A549 treated with dexamethasone at 1 μM for 4 hours (cell line): ENCODE results near the gene CRTC2. TPM values are rescaled to one million over a fixed set of nuclear protein-coding genes. Genes with fewer than 3 reads are reported as not detected.

Source experiments
- total RNA-seq: library from RNA; stranded (reverse); fragments of 200-300 nt; extraction: Qiagen RNA extraction; gene quantifications from 5 replicates; pipeline ENCODE4 v1.2.3, GENCODE V29; 2022

The CRTC2 gene
- total RNA-seq = 28.6 to 41.0 TPM (median 38.1 TPM) in 5 replicates

GRCh38 chr1:153958111-153958960 is at the start of gene CRTC2:
Gene CRTC2 (minus strand): TSS chr1:153958612. CDS start chr1:153958497, 115 bp downstream.

GRCh38 chr1:153990468-153991150 is 32.2 kb upstream of the CRTC2 start, which contains the start of gene RPS27:
Gene RPS27 (plus strand): TSS chr1:153990762. CDS start chr1:153990797, 35 bp downstream.

GRCh38 chr1:153985941-153986761 is 27.7 kb upstream of the CRTC2 start, which contains the start of gene RAB13:
Gene RAB13 (minus strand): TSS chr1:153986339. CDS start chr1:153986236, 103 bp downstream.

GRCh38 chr1:153977250-153978240 is 19.1 kb upstream of the CRTC2 start, which contains the start of gene JTB:
Gene JTB (minus strand): TSS chr1:153977674. CDS start chr1:153977252, 422 bp downstream.

GRCh38 chr1:153967107-153967999 is 8.9 kb upstream of the CRTC2 start, which contains the start of gene CREB3L4:
Gene CREB3L4 (plus strand): TSS chr1:153967902. CDS start chr1:153968526, 624 bp downstream.

GRCh38 chr1:153963030-153963849 is 4.8 kb upstream of the CRTC2 start, which contains the start of gene SLC39A1:
Gene SLC39A1 (minus strand): TSS chr1:153963537. CDS start chr1:153962715, 822 bp downstream.

GRCh38 chr1:153946622-153947241 is 11.7 kb downstream of the CRTC2 start, which contains the start of gene DENND4B:
Gene DENND4B (minus strand): TSS chr1:153946718. CDS start chr1:153944374, 2,344 bp downstream.

GRCh38 chr1:153922972-153923925 is 35.2 kb downstream of the CRTC2 start, which contains the start of gene GATAD2B:
Gene GATAD2B (minus strand): TSS chr1:153922972. CDS start chr1:153828347, 94,625 bp downstream.

Other genes starting within 250 kb of the CRTC2 start
- 14.7 to 23.4 TPM (median 23.0 TPM) in 5 replicates for gene INTS3, start 230.6 kb downstream of the CRTC2 start, total RNA-seq
- gene SLC27A3, start 183.2 kb downstream of the CRTC2 start, total RNA-seq = 1.1 to 2.0 TPM (median 1.5 TPM) in 5 replicates
- gene GATAD2B, start 35.6 kb downstream of the CRTC2 start, total RNA-seq = 9.4 to 15.3 TPM (median 13.0 TPM) in 5 replicates
- gene DENND4B, start 11.9 kb downstream of the CRTC2 start, total RNA-seq = 17.7 to 37.6 TPM (median 30.9 TPM) in 5 replicates
- 151 to 158 TPM (median 154 TPM) in 5 replicates for gene SLC39A1, start 4.9 kb upstream of the CRTC2 start, total RNA-seq
- gene CREB3L4, start 9.3 kb upstream of the CRTC2 start, total RNA-seq = 7.8 to 9.0 TPM (median 8.5 TPM) in 5 replicates
- gene JTB, start 19.1 kb upstream of the CRTC2 start, total RNA-seq = 106 to 145 TPM (median 124 TPM) in 5 replicates
- 134 to 167 TPM (median 137 TPM) in 5 replicates for gene RAB13, start 27.7 kb upstream of the CRTC2 start, total RNA-seq
- gene RPS27, start 32.1 kb upstream of the CRTC2 start, total RNA-seq = 4,020 to 8,257 TPM (median 4,087 TPM) in 5 replicates
- 0.02 to 0.06 TPM in 2 of 5 replicates, not detected in the others for gene NUP210L, start 196.5 kb upstream of the CRTC2 start, total RNA-seq
- 480 to 593 TPM (median 541 TPM) in 5 replicates for gene TPM3, start 233.5 kb upstream of the CRTC2 start, total RNA-seq
- gene CFAP141, start 247.7 kb upstream of the CRTC2 start, total RNA-seq = 0.34 TPM in 1 of 5 replicates, not detected in the others